DMS53 treated with DMSO at 0.1 percent for 48 hours (cell line): ENCODE measurements around the gene CADPS.

Source experiments
- DNase-seq: peaks from one replicate; lab custom pipeline; 2025; ENCODE audit not compliant: unreplicated experiment; lab: John Stamatoyannopoulos, UW

The CADPS gene

DNA sequence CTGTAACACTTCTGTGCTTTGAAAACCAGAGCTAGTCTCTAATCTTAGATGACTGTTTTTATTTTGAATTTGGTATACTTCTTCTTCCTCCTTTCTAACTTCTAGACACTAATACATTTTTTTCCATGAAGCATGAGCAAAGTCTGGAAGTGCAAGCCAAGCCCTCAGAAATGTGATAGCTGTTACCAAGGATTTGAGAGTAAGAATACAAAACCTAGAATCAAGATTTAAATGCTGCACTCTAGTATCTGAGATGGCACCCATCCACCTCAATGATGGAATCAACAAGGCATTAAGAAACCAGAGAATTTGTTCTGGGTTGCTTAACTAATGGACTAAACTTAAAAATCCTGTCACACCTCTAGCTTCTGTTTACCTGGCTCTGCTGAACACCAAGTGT lies 511.0 kb downstream of the CADPS start:
- no peak for DNase-seq

DNA sequence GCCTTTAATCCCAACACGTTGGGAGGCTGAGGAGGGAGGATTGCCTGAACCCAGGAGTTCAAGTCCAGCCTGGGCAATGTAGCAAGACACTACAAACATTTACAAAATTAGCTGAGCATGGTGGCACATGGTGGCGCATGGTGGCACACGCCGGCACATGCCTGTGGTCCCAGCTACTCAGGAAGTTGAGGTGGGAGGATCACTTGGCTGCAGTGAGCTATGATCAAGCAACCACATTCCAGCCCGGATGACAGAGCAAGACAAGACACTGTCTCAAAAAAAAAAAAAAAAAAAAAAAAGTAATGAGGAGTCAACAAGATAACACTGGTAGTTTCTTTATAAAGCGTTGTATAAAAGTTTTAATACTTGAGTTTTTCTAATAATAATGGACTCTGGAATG lies 511.9 kb downstream of the CADPS start:
- no peak for DNase-seq

DNA sequence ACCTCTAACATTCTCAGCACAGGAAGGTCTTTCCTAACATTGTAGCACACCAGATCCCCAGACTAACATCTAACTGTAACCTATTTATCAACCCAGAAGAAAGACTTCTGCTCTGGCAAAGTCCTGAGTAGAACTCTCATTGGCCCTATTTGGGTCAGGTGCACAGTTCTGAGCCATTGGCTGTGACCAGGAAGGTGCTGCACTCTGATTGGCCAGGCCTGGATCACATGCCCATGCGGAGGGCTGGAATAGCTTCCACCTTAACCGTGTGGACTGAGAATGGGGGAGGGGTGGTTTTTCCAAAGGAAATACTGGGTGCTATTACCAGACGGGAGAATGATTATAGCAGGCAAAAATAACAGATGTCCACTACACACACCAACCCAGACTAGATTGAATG lies 513.4 kb downstream of the CADPS start:
- DNase-seq, result no peak

DNA sequence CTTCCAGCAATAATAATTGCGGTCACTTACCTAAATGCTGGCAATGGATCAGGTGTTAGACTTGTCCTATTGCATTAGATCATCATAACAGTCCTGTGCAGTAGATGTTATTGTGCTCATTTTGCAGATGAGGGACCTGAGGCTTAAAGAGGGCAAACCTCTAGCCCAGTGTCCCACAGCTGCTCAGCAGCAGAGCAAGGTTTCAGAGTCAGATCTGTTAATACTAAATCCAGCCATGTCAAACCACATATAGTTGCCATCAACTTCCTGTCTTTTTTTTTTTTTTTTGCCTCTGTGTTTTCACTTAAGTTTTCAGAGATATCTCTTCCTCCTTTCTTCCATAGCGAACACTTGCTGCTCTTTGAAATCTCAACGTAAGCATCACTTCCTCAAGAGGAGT lies 514.0 kb downstream of the CADPS start:
- no peak for DNase-seq

DNA sequence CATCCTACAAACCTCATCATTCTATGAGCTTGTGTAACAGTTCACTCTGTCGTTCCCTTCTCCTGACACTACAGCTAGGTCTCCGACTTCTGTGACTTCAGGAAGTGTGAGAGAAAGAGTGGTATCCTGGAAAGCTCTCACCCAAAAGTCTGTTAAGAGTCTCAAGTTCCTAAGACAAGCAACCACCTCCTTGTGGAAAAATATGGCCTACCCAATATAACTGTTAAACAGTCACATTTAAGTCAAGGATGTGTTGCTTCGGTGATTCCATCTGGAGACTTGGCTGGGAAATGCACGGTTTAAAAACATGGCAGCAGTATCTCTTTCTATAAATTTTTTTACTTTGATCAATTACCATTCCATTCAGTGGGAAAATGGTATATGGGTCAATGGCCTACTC lies 515.7 kb downstream of the CADPS start:
- DNase-seq, result no peak

DNA sequence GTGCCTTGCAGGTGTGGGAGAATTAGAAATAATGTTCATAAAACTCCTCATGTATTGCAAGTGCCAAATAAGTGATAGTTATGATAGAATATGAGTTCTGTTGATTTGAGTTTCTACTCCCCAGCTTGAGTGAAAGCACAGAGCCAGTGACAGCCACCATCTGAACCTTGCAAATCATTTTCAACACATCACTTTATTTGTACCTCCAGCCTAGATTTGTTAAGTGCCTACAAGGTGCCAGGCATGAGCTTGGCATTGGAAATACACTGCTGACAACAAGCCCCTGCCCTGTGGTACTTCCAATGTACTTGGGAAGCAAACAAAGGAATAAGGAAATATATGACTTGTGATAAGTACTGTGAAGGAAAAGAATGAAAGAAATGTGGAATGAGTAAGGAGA lies 518.9 kb downstream of the CADPS start:
- no peak for DNase-seq

DNA sequence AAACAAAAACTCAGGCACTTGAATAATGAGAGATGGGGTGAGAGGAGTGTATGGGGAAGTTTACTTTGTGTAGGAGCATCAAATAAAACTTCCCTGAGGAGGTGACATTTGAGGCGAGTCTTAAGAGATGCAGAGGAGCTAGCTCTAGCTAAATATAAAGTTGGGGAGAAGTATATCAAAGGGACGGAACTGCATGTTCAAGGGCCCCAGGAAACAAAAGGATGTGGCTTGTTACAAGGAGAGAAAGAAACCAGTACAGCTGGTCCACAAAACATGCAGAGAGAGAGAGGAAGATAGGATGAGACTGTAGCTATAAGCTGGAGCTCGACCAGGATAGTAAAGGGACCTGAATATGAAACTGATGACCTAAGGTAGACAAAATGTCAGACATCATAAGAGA lies 519.5 kb downstream of the CADPS start:
- no peak for DNase-seq
